IMR-90 (cell line): ENCODE measurements around the gene TUBA1A. TPM values are rescaled to one million over a fixed set of nuclear protein-coding genes. Genes with fewer than 3 reads are reported as not detected.
"Not testable (repeated sequence)": the region's sequence is repeated elsewhere in the genome, so short reads cannot be mapped to it uniquely, and the experiment has no call there.

Experiments used
- ATAC-seq: fragments of 200-7000 bp; cut with Tn5 transposase; 2 replicates; pipeline ENCODE4 v1.9.1; 2020; ENCODE audit warnings: low read depth, mild to moderate bottlenecking, moderate library complexity
- BruUV-seq: library from RNA; stranded (reverse); fragments of 400-500 nt; replicated peaks from 2 replicates; lab custom pipeline; 2021; lab: Mats Ljungman, UMichigan
- CTCF ChIA-PET: fragments of 300-600 bp; formaldehyde crosslinking; extraction: SDS; loops from one replicate; lab custom pipeline; 2021; ENCODE audit warnings: antibody characterized with exemption; lab: Yijun Ruan, JAX
- POLR2A ChIA-PET: fragments of 300-600 bp; sonication (Branson Sonifier 250); formaldehyde crosslinking; loops from one replicate; lab custom pipeline; 2022; ENCODE audit warnings: antibody characterized with exemption; ENCODE audit not compliant: unreplicated experiment; lab: Charles Lee
- DNase-seq: peaks from one replicate; pipeline ENCODE4 v3.0.0; 2013
- H2AFZ ChIP-seq: replicated peaks from 2 replicates; pipeline ENCODE3; 2013; ENCODE audit warnings: low read length, mild to moderate bottlenecking; ENCODE audit not compliant: poor library complexity
- H2AK5ac ChIP-seq: 2 replicates; pipeline ENCODE4 v1.6.1; 2013; ENCODE audit warnings: low read depth, low read length, inconsistent platforms
- H2AK9ac ChIP-seq: replicated peaks from 2 replicates; pipeline ENCODE3; 2013; ENCODE audit warnings: mild to moderate bottlenecking, low read depth, low read length, moderate library complexity; ENCODE audit not compliant: poor library complexity
- H2BK120ac ChIP-seq: 2 replicates; pipeline ENCODE4 v1.6.1; 2013; ENCODE audit warnings: low read depth, low read length, inconsistent platforms
- H2BK15ac ChIP-seq: 3 replicates; pipeline ENCODE4 v1.6.1; 2013; ENCODE audit warnings: low read depth, low read length, inconsistent platforms
- H2BK20ac ChIP-seq: 2 replicates; pipeline ENCODE4 v1.6.1; 2013; ENCODE audit warnings: low read depth, mild to moderate bottlenecking, inconsistent platforms, low read length, moderate library complexity
- H2BK5ac ChIP-seq: 2 replicates; pipeline ENCODE4 v1.6.1; 2013; ENCODE audit warnings: mild to moderate bottlenecking, low read depth, low read length, inconsistent platforms; ENCODE audit not compliant: poor library complexity, severe bottlenecking
- H3K14ac ChIP-seq: replicated peaks from 2 replicates; pipeline ENCODE4 v1.6.1; 2013; ENCODE audit warnings: low read depth, low read length, inconsistent platforms
- H3K18ac ChIP-seq: 2 replicates; pipeline ENCODE4 v1.6.1; 2013; ENCODE audit warnings: low read depth, low read length, control low read depth
- H3K23ac ChIP-seq: 2 replicates; pipeline ENCODE4 v1.6.1; 2013; ENCODE audit warnings: low read depth, low read length, inconsistent platforms
- H3K27ac ChIP-seq: 2 replicates; pipeline ENCODE4 v1.5.1; 2013; ENCODE audit warnings: mild to moderate bottlenecking, control low read depth, low read length; ENCODE audit not compliant: insufficient read depth
- H3K27me3 ChIP-seq: 2 replicates; pipeline ENCODE4 v1.6.1; 2013; ENCODE audit warnings: low read length; ENCODE audit not compliant: control insufficient read depth, insufficient read depth
- H3K36me3 ChIP-seq: 2 replicates; pipeline ENCODE4 v1.6.1; 2013; ENCODE audit warnings: low read length, mixed read lengths; ENCODE audit not compliant: control insufficient read depth, insufficient read depth
- H3K4ac ChIP-seq: 2 replicates; pipeline ENCODE4 v1.6.1; 2013; ENCODE audit warnings: low read depth, low read length, inconsistent platforms
- H3K4me1 ChIP-seq: 2 replicates; pipeline ENCODE4 v1.6.1; 2013; ENCODE audit warnings: low read length, mixed read lengths; ENCODE audit not compliant: control insufficient read depth, insufficient read depth
- H3K4me2 ChIP-seq: 2 replicates; pipeline ENCODE4 v1.6.1; 2013; ENCODE audit warnings: low read depth, mild to moderate bottlenecking, control low read depth, low read length, moderate library complexity
- H3K4me3 ChIP-seq: 2 replicates; pipeline ENCODE4 v1.5.1; 2013; ENCODE audit warnings: low read depth, mild to moderate bottlenecking, control low read depth, low read length, moderate library complexity; ENCODE audit not compliant: insufficient read depth
- H3K56ac ChIP-seq: 2 replicates; pipeline ENCODE4 v1.6.1; 2013; ENCODE audit warnings: low read length, inconsistent platforms; ENCODE audit not compliant: insufficient read depth; ENCODE audit errors: extremely low read depth
- H3K79me1 ChIP-seq, 2 experiments: 2 replicates each; pipeline ENCODE4 v1.6.1; 2013; ENCODE audit warnings: low read length in 2 of 2, inconsistent platforms in 1 of 2, low read depth in 1 of 2
- H3K9ac ChIP-seq: 2 replicates; pipeline ENCODE4 v1.6.1; 2013; ENCODE audit warnings: low read depth, low read length, control low read depth
- H3K9me1 ChIP-seq: 2 replicates; pipeline ENCODE4 v1.6.1; 2013; ENCODE audit warnings: low read length, inconsistent platforms; ENCODE audit not compliant: insufficient read depth
- H3K9me3 ChIP-seq: 2 replicates; pipeline ENCODE4 v1.6.1; 2013; ENCODE audit warnings: low read length; ENCODE audit not compliant: control insufficient read depth, insufficient read depth
- H4K20me1 ChIP-seq: 2 replicates; pipeline ENCODE4 v1.6.1; 2013; ENCODE audit warnings: low read length, inconsistent platforms; ENCODE audit not compliant: insufficient read depth
- H4K5ac ChIP-seq: 2 replicates; pipeline ENCODE4 v1.6.1; 2013; ENCODE audit warnings: mild to moderate bottlenecking, low read depth, low read length, control low read depth
- H4K8ac ChIP-seq, 2 experiments: 2 replicates each; pipeline ENCODE4 v1.6.1; 2013; ENCODE audit warnings: low read depth in 2 of 2, low read length in 2 of 2, control low read depth in 1 of 2, inconsistent platforms in 1 of 2
- H4K91ac ChIP-seq: 2 replicates; pipeline ENCODE4 v1.6.1; 2013; ENCODE audit warnings: low read depth, low read length, inconsistent platforms; ENCODE audit not compliant: insufficient read depth
- WGBS, 2 experiments: methylation state at CpG; one replicate each; pipeline versions ENCODE4 v1.1.5 to v1.1.7; 2013; ENCODE audit warnings: missing lambda C conversion rate in 2 of 2; ENCODE audit not compliant: insufficient read length in 1 of 2; ENCODE audit errors: extremely low coverage in 2 of 2; 5-methylcytosine and 5-hydroxymethylcytosine counted together
- dilution Hi-C: fragments of 300-500 bp; cut with HindIII; formaldehyde crosslinking; loops from one replicate; pipeline ENCODE4 v1.14.3; 2018; ENCODE audit warnings: low sequenced_read_pairs; ENCODE audit not compliant: unreplicated experiment
- in situ Hi-C: fragments of 300-500 bp; cut with MboI; formaldehyde crosslinking; loops from 3 replicates; pipeline ENCODE4 v1.14.3; 2019; ENCODE audit warnings: low sequenced_read_pairs, inconsistent platforms, mixed read lengths
- intact Hi-C: fragments of 100-400 bp; cut with micrococcal nuclease; formaldehyde crosslinking; loops from 2 replicates; pipeline ENCODE4 v1.10.0; 2022
- microRNA-seq, 2 experiments: library from miRNA; stranded (forward) in 1 of 2; unstranded in 1 of 2; fragments of 10-50 nt in 1 of 2; fragments of <30 nt in 1 of 2; gene quantifications in 1 of 2; microRNA quantifications in 1 of 2; one replicate each; pipeline versions ENCODE3 to v1.1.0; 2013 to 2020; ENCODE audit not compliant: insufficient read depth in 1 of 2, insufficient read length in 1 of 2, unreplicated experiment in 1 of 2
- polyA plus RNA-seq, 3 experiments: library from polyadenylated mRNA; depleted of rRNA; stranded (reverse); fragments of >200 nt; gene quantifications; 2 replicates each; pipeline ENCODE4 v1.2.3, GENCODE V29; 2012; ENCODE audit warnings: low replicate concordance in 1 of 3
- small RNA-seq, 5 experiments: library from RNA; depleted of rRNA; stranded (forward); fragments of <200 nt; gene quantifications; one replicate each; pipeline ENCODE3, GENCODE V24; 2012
- total RNA-seq: library from RNA; depleted of rRNA; stranded (reverse); fragments of >200 nt; gene quantifications from 2 replicates; pipeline ENCODE4 v1.2.3, GENCODE V29; 2012; rRNA removed

TUBA1A gene
- total and polyA plus RNA-seq, 2 of the 4 experiments (the other 2 are of a cell fraction), result 2,105 to 2,832 TPM

DNA sequence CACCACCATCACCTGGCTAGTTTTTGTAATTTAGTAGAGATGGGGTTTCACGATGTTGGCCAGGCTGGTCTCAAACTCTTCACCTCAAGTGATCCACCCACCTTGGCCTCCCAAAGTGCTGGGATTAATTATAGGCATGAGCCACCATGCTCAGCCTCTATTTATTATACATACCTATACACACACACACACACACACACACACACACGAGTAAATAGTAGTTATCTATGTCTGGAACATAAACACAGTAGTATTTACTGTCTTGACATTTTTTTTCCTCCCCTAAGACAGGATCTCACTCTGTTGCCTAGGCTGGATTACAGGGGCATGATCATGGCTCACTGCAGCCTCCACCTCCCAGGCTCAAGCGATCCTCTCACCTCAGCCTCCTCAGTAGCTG, 51.9 kb downstream of the TUBA1A start:
- H4K20me1 ChIP-seq, H2BK15ac ChIP-seq, H2BK20ac ChIP-seq, ATAC-seq, H2AK5ac ChIP-seq, DNase-seq, CTCF ChIA-PET, H3K14ac ChIP-seq, H3K36me3 ChIP-seq, H4K8ac ChIP-seq, H3K9me1 ChIP-seq, H3K9me3 ChIP-seq, H3K27me3 ChIP-seq, H3K9ac ChIP-seq, H4K5ac ChIP-seq, H3K56ac ChIP-seq, H3K4me3 ChIP-seq, POLR2A ChIA-PET, H3K4me1 ChIP-seq, H3K4ac ChIP-seq, H2AK9ac ChIP-seq, H3K23ac ChIP-seq, H3K27ac ChIP-seq, H2BK120ac ChIP-seq, H3K4me2 ChIP-seq, H2BK5ac ChIP-seq, dilution Hi-C loops, BruUV-seq, H4K91ac ChIP-seq, H2AFZ ChIP-seq, H3K18ac ChIP-seq: not testable (repeated sequence)
- intact Hi-C loops (loop anchor here (10.0 kb wide), 1 partner anchor 128 kb away; the partner anchor contains the start of gene TUBA1C), in situ Hi-C loops (loop anchor here (10.0 kb wide), 1 partner anchor 48 kb away; the partner anchor contains the start of gene TUBA1A)
- H3K79me1 ChIP-seq, result peaks cover 0 to 12% of the 10 kb centered on the region in 2 experiments; a peak in 3 of 4 replicates
- WGBS, 2 experiments, result no CpG with 5 or more reads among the region's 3 CpGs

Small RNAs within 50 kb of the gene (microRNA-seq; reads per million reads assigned to microRNA genes)
- gene RF00017 (ENCODE audit: insufficient read depth, insufficient read length), result not detected

Small RNAs within 50 kb of the gene (small RNA-seq; reads per million reads assigned to genes)
- gene RF00017, result 0 reads per million in 5 experiments

Other genes with a start within 250 kb of the TUBA1A start
- 97.7 and 103 TPM in 2 replicates for gene ARF3, start 231.6 kb downstream of the TUBA1A start, total RNA-seq
- gene ARF3, start 231.6 kb downstream of the TUBA1A start, polyA plus RNA-seq (2012; rRNA removed), result 198 and 222 TPM in 2 replicates
- under 0.01 TPM in 2 replicates for gene WNT10B, start 217.3 kb downstream of the TUBA1A start, total RNA-seq
- 0.26 and 0.53 TPM in 2 replicates for gene WNT10B, start 217.3 kb downstream of the TUBA1A start, polyA plus RNA-seq (2012; rRNA removed)
- gene WNT1, start 210.8 kb downstream of the TUBA1A start, total RNA-seq, result not detected in 2 replicates
- not detected in 2 replicates for gene WNT1, start 210.8 kb downstream of the TUBA1A start, polyA plus RNA-seq (2012; rRNA removed)
- gene DDN, start 189.7 kb downstream of the TUBA1A start, total RNA-seq, result under 0.01 and 0.18 TPM in 2 replicates
- gene DDN, start 189.7 kb downstream of the TUBA1A start, polyA plus RNA-seq (2012; rRNA removed), result 0.21 and 0.22 TPM in 2 replicates
- 76.4 and 106 TPM in 2 replicates for gene PRKAG1, start 170.3 kb downstream of the TUBA1A start, total RNA-seq
- gene PRKAG1, start 170.3 kb downstream of the TUBA1A start, polyA plus RNA-seq (2012; rRNA removed), result 67.8 and 81.1 TPM in 2 replicates
- 6.6 and 10.0 TPM in 2 replicates for gene KMT2D, start 128.3 kb downstream of the TUBA1A start, total RNA-seq
- gene KMT2D, start 128.3 kb downstream of the TUBA1A start, polyA plus RNA-seq (2012; rRNA removed), result 24.8 and 25.2 TPM in 2 replicates
- 0.56 and 0.72 TPM in 2 replicates for gene RHEBL1, start 119.1 kb downstream of the TUBA1A start, total RNA-seq
- 0.39 and 0.62 TPM in 2 replicates for gene RHEBL1, start 119.1 kb downstream of the TUBA1A start, polyA plus RNA-seq (2012; rRNA removed)
- gene DHH, start 94.3 kb downstream of the TUBA1A start, total RNA-seq, result under 0.01 TPM in 2 replicates
- gene DHH, start 94.3 kb downstream of the TUBA1A start, polyA plus RNA-seq (2012; rRNA removed), result 0.01 and 0.07 TPM in 2 replicates
- gene LMBR1L, start 78.2 kb downstream of the TUBA1A start, total RNA-seq, result 18.1 and 33.0 TPM in 2 replicates
- gene LMBR1L, start 78.2 kb downstream of the TUBA1A start, polyA plus RNA-seq (2012; rRNA removed), result 44.6 and 46.3 TPM in 2 replicates
- gene TUBA1B, start 57.7 kb downstream of the TUBA1A start, total RNA-seq, result 4,476 and 5,195 TPM in 2 replicates
- 4,221 and 4,665 TPM in 2 replicates for gene TUBA1B, start 57.7 kb downstream of the TUBA1A start, polyA plus RNA-seq (2012; rRNA removed)
- 1,144 and 1,420 TPM in 2 replicates for gene TUBA1C, start 76.0 kb upstream of the TUBA1A start, total RNA-seq
- gene TUBA1C, start 76.0 kb upstream of the TUBA1A start, polyA plus RNA-seq (2012; rRNA removed), result 2,555 and 2,715 TPM in 2 replicates
- not detected in 2 replicates for gene PRPH, start 106.1 kb upstream of the TUBA1A start, total RNA-seq
- not detected in 2 replicates for gene PRPH, start 106.1 kb upstream of the TUBA1A start, polyA plus RNA-seq (2012; rRNA removed)
- 15.6 and 21.5 TPM in 2 replicates for gene TROAP, start 134.2 kb upstream of the TUBA1A start, total RNA-seq
- gene TROAP, start 134.2 kb upstream of the TUBA1A start, polyA plus RNA-seq (2012; rRNA removed), result 29.3 and 46.0 TPM in 2 replicates
- 0.18 and 0.28 TPM in 2 replicates for gene C1QL4, start 148.1 kb upstream of the TUBA1A start, total RNA-seq
- gene C1QL4, start 148.1 kb upstream of the TUBA1A start, polyA plus RNA-seq (2012; rRNA removed), result 0.46 and 0.60 TPM in 2 replicates
- gene DNAJC22, start 157.8 kb upstream of the TUBA1A start, total RNA-seq, result 6.7 and 8.1 TPM in 2 replicates
- 8.1 and 8.2 TPM in 2 replicates for gene DNAJC22, start 157.8 kb upstream of the TUBA1A start, polyA plus RNA-seq (2012; rRNA removed)
- 44.7 and 63.3 TPM in 2 replicates for gene SPATS2, start 178.4 kb upstream of the TUBA1A start, total RNA-seq
- 45.0 and 50.6 TPM in 2 replicates for gene SPATS2, start 178.4 kb upstream of the TUBA1A start, polyA plus RNA-seq (2012; rRNA removed)